Measurements from ENCODE around the gene OGFR.

- TF ChIP-seq, protein P1, sequence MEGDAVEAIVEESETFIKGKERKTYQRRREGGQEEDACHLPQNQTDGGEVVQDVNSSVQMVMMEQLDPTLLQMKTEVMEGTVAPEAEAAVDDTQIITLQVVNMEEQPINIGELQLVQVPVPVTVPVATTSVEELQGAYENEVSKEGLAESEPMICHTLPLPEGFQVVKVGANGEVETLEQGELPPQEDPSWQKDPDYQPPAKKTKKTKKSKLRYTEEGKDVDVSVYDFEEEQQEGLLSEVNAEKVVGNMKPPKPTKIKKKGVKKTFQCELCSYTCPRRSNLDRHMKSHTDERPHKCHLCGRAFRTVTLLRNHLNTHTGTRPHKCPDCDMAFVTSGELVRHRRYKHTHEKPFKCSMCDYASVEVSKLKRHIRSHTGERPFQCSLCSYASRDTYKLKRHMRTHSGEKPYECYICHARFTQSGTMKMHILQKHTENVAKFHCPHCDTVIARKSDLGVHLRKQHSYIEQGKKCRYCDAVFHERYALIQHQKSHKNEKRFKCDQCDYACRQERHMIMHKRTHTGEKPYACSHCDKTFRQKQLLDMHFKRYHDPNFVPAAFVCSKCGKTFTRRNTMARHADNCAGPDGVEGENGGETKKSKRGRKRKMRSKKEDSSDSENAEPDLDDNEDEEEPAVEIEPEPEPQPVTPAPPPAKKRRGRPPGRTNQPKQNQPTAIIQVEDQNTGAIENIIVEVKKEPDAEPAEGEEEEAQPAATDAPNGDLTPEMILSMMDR (IDR thresholded peaks at IDR 0.05): no peak
- no peak for TF ChIP-seq POLR2A (IDR thresholded peaks at IDR 0.05)
Measured at GRCh38 chr20:62771396-62772102, 33.1 kb upstream of the OGFR start.

All from adrenal gland (tissue), 5 donors.